Loucy (cell line): Measurements from ENCODE around the gene IFTAP.

Experiments
- CTCF ChIP-seq: fragments of 200-600 bp; sonication (generic); conservative IDR thresholded peaks from 2 replicates; pipeline ENCODE4 v1.5.1; 2014; ENCODE audit warnings: mild to moderate bottlenecking, antibody characterized with exemption, low read length
- EZH2phosphoT487 ChIP-seq: fragments of 200-600 bp; IDR thresholded peaks from 2 replicates; pipeline ENCODE4 v1.6.1; 2018; ENCODE audit warnings: antibody characterized with exemption, mild to moderate bottlenecking, moderate library complexity, borderline replicate concordance

DNA sequence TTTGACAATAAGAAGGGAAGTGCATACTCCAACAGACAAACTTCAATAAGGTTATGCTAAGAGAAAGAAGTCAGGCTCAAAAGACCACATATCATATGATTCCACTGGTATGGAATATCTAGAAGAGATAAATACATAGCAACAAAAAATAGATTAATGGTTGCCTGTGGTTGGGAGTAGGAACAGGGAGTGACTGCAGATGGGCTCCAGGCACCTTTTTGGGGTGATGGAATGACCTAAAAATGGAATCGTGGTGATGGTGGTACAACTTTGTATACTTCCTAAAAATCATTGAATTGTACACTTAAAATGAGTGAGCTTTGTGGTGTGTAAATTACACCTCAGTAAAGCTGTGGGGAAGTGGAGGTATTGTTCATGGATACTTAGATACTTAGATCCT lies 32.7 kb downstream of the IFTAP start:
- TF ChIP-seq CTCF (no peak), EZH2phosphoT487 (no peak)
